CD4-positive, alpha-beta memory T cell (primary cell): ENCODE data around the gene SHISA9. TPM values are rescaled to one million over a fixed set of nuclear protein-coding genes. Genes with fewer than 3 reads are reported as not detected.

ENCODE experiments used
- CTCF ChIA-PET: fragments of 350-600 bp; sonication (Branson Sonifier 250); formaldehyde crosslinking; loops from one replicate; lab custom pipeline; 2021; ENCODE audit warnings: inconsistent platforms; ENCODE audit not compliant: partially characterized antibody; lab: Charles Lee
- POLR2A ChIA-PET: fragments of 350-600 bp; sonication (Branson Sonifier 250); formaldehyde crosslinking; loops from one replicate; lab custom pipeline; 2021; ENCODE audit not compliant: partially characterized antibody; lab: Charles Lee
- DNase-seq, 5 donors: peaks; one replicate each; pipeline versions ENCODE4 v3.0.0 to v3.0.0-alpha.2; 2020 to 2022; ENCODE audit warnings: mixed read lengths in 1 of 5
- H3K27ac ChIP-seq: one replicate; pipeline ENCODE4 v1.7.0; 2013; ENCODE audit warnings: low read depth, low read length
- H3K27me3 ChIP-seq: 2 replicates; pipeline ENCODE4 v1.7.0; 2013; ENCODE audit warnings: mild to moderate bottlenecking, low read length, moderate library complexity; ENCODE audit not compliant: insufficient read depth
- H3K36me3 ChIP-seq: 2 replicates; pipeline ENCODE4 v1.7.0; 2013; ENCODE audit warnings: mild to moderate bottlenecking, low read length, moderate library complexity; ENCODE audit not compliant: insufficient read depth
- H3K4me1 ChIP-seq: 2 replicates; pipeline ENCODE4 v1.7.0; 2013; ENCODE audit warnings: mild to moderate bottlenecking, low read length, moderate library complexity; ENCODE audit not compliant: insufficient read depth
- H3K4me3 ChIP-seq, 2 donors: one replicate each; pipeline ENCODE4 v1.7.0; 2013; ENCODE audit warnings: low read length in 2 of 2, mild to moderate bottlenecking in 1 of 2
- H3K9me3 ChIP-seq, 2 donors: one replicate each; pipeline ENCODE4 v1.7.0; 2013; ENCODE audit warnings: low read length in 2 of 2, control low read depth in 1 of 2; ENCODE audit not compliant: control insufficient read depth in 1 of 2
- H3K27ac Mint-ChIP-seq, 7 donors: one replicate each; pipeline ENCODE4 v1.8.0; 2020 to 2021; ENCODE audit warnings: mixed read lengths in 7 of 7, mild to moderate bottlenecking in 6 of 7, inconsistent platforms in 3 of 7, moderate library complexity in 3 of 7
- H3K27me3 Mint-ChIP-seq, 2 donors: one replicate each; pipeline ENCODE4 v1.8.0; 2020 to 2021; ENCODE audit warnings: mixed read lengths in 2 of 2
- H3K36me3 Mint-ChIP-seq, 2 donors: one replicate each; pipeline ENCODE4 v1.8.0; 2020 to 2021; ENCODE audit warnings: mixed read lengths in 2 of 2, inconsistent platforms in 1 of 2, mild to moderate bottlenecking in 1 of 2
- H3K4me1 Mint-ChIP-seq, 4 donors: one replicate each; pipeline ENCODE4 v1.8.0; 2020 to 2021; ENCODE audit warnings: mixed read lengths in 4 of 4, mild to moderate bottlenecking in 1 of 4
- H3K4me3 Mint-ChIP-seq, 8 donors: one replicate each; pipeline ENCODE4 v1.8.0; 2020 to 2021; ENCODE audit warnings: mixed read lengths in 8 of 8, mild to moderate bottlenecking in 7 of 8, moderate library complexity in 6 of 8, inconsistent platforms in 3 of 8
- H3K9me3 Mint-ChIP-seq, 8 donors: one replicate each; pipeline ENCODE4 v1.8.0; 2020 to 2021; ENCODE audit warnings: mixed read lengths in 8 of 8, mild to moderate bottlenecking in 5 of 8, inconsistent platforms in 3 of 8, moderate library complexity in 1 of 8
- intact Hi-C: fragments of 100-400 bp; cut with micrococcal nuclease; formaldehyde crosslinking; loops from one replicate; pipeline ENCODE4 v1.15.1; 2023
- polyA plus RNA-seq, 2 donors: library from polyadenylated mRNA; unstranded; fragments of 300-500 nt; fragmentation: Illumina TruSeq; gene quantifications; one replicate each; pipeline ENCODE4 v1.2.3, GENCODE V29; 2021
- total RNA-seq, 2 experiments: library from RNA; stranded (reverse); gene quantifications; one replicate each; pipeline ENCODE4 v1.2.3, GENCODE V29; 2021

SHISA9 gene
- total and polyA plus RNA-seq, 4 experiments from 2014 or later: not detected

DNA sequence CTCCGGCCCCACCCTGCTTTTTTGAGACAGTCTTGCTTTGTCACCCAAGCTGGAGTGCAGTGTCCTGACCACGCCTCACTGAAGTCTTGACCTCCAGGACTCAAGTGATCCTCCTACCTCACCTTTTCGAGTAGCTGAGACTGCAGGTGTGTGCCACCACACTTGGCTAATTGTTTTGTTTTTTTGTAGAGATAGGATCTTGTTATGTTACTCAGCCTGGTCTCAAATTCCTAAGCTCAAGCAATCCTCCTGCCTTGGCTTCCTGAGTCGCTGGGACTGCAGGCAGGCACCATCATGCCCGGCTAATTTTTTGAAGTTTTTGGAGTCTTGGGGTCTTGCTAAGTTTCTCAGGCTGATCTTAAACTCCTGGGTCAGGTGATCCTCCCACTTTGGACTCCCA, 206.7 kb downstream of the SHISA9 start:
- no peak for DNase-seq
- H3K27me3 ChIP-seq: no peaks in the 10 kb centered on the region
- intact Hi-C loops: no loop called here
- Mint-ChIP-seq H3K4me1 (no peaks in the 10 kb centered on the region), H3K36me3 (no peaks in the 10 kb centered on the region), H3K27ac (no peak overlapping the region), H3K4me3 (no peak overlapping the region), H3K9me3 (peaks cover under 1 to 14% (median 7%) of the 10 kb centered on the region in 8 donors), H3K27me3 (peaks cover 0 to 2% of the 10 kb centered on the region in 2 donors)
- no peaks in the 10 kb centered on the region for H3K9me3 ChIP-seq
- CTCF ChIA-PET: no interaction called here
- no peak overlapping the region for H3K27ac ChIP-seq
- no peaks in the 10 kb centered on the region for H3K36me3 ChIP-seq
- H3K4me1 ChIP-seq: no peaks in the 10 kb centered on the region
- no peak overlapping the region for H3K4me3 ChIP-seq
- POLR2A ChIA-PET: no interaction called here

DNA sequence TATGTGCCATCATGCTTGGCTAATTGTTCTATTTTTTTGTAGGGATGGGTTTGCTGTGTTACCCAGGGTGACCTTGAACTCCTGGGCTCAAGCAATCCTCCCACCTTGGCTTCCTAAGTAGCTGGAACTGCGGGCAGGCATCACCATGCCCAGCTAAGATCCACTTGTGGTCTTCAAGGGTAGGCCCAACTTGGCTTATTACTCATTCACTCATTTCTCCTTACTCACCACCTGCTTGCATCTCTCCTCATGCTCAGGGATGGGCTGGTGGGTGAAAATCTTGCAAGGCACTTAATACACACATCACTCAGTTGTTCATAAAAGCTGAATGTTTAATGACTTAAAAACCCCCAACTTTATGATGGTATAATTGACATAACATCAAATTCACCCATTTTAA, 207.8 kb downstream of the SHISA9 start:
- H3K9me3 Mint-ChIP-seq: peaks cover 1 to 12% (median 6%) of the 10 kb centered on the region in 8 donors
- Histone ChIP-seq H3K27me3 (no peaks in the 10 kb centered on the region), H3K36me3 (no peaks in the 10 kb centered on the region), H3K9me3 (no peaks in the 10 kb centered on the region), H3K4me3 (no peak overlapping the region), H3K4me1 (no peaks in the 10 kb centered on the region), H3K27ac (no peak overlapping the region)
- POLR2A ChIA-PET: no interaction called here
- no peak for DNase-seq
- H3K36me3 Mint-ChIP-seq: no peaks in the 10 kb centered on the region
- CTCF ChIA-PET: no interaction called here
- H3K27me3 Mint-ChIP-seq: peaks cover 0 to 6% of the 10 kb centered on the region in 2 donors
- H3K4me1 Mint-ChIP-seq: no peaks in the 10 kb centered on the region
- no peak overlapping the region for H3K4me3 Mint-ChIP-seq
- intact Hi-C loops: no loop called here
- no peak overlapping the region for H3K27ac Mint-ChIP-seq

- no peak overlapping the region for H3K4me3 ChIP-seq
- H3K9me3 Mint-ChIP-seq: peaks cover 0 to 14% (median 7%) of the 10 kb centered on the region in 8 donors
Measured at GRCh38 chr16:13110124-13110796, 208.9 kb downstream of the SHISA9 start.

DNA sequence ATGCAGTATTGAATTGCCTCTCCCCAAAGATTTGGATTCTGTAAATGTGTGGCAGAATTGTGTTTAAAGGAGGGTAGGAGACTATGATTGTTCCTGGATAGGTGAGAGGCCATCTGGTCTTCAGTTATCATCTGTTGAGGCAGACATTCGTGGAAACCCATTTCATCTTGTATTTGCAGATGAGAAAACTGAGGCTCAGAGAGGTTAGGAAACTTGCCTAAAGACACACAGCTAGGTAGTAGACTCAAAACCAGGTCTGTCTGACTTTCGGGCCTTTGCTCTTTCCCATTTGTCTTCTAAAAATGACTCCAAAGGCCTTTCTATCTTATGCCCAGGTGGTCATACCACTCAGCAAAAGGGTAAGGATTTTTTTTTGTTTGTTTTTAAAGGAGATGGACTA, 210.3 kb downstream of the SHISA9 start:
- no peaks in the 10 kb centered on the region for H3K4me1 ChIP-seq
- peaks cover 0 to 13% (median 6%) of the 10 kb centered on the region in 8 donors for H3K9me3 Mint-ChIP-seq
- H3K27ac Mint-ChIP-seq: no peak overlapping the region
- H3K27me3 Mint-ChIP-seq: peaks cover 0 to 6% of the 10 kb centered on the region in 2 donors
- H3K4me3 ChIP-seq: no peak overlapping the region
- intact Hi-C loops: no loop called here
- no peaks in the 10 kb centered on the region for H3K36me3 Mint-ChIP-seq
- H3K27ac ChIP-seq: no peak overlapping the region
- H3K27me3 ChIP-seq: no peaks in the 10 kb centered on the region
- CTCF ChIA-PET: no interaction called here
- H3K4me3 Mint-ChIP-seq: no peak overlapping the region
- no peaks in the 10 kb centered on the region for H3K4me1 Mint-ChIP-seq
- DNase-seq: no peak
- POLR2A ChIA-PET: no interaction called here
- H3K9me3 ChIP-seq: no peaks in the 10 kb centered on the region
- no peaks in the 10 kb centered on the region for H3K36me3 ChIP-seq

More at GRCh38 chr16:13110124-13110796, 208.9 kb downstream of the SHISA9 start:
- no peak overlapping the region for H3K4me3 Mint-ChIP-seq
- DNase-seq: no peak
- H3K27ac ChIP-seq: no peak overlapping the region
- H3K27me3 Mint-ChIP-seq: peaks cover 0 to 6% of the 10 kb centered on the region in 2 donors
- ChIA-PET POLR2A (no interaction called here), CTCF (no interaction called here)
- no peaks in the 10 kb centered on the region for H3K36me3 Mint-ChIP-seq
- no peaks in the 10 kb centered on the region for H3K27me3 ChIP-seq
- no peaks in the 10 kb centered on the region for H3K4me1 Mint-ChIP-seq
- no peaks in the 10 kb centered on the region for H3K4me1 ChIP-seq
- H3K27ac Mint-ChIP-seq: no peak overlapping the region
- no peaks in the 10 kb centered on the region for H3K9me3 ChIP-seq
- intact Hi-C loops: no loop called here
- H3K36me3 ChIP-seq: no peaks in the 10 kb centered on the region

DNA sequence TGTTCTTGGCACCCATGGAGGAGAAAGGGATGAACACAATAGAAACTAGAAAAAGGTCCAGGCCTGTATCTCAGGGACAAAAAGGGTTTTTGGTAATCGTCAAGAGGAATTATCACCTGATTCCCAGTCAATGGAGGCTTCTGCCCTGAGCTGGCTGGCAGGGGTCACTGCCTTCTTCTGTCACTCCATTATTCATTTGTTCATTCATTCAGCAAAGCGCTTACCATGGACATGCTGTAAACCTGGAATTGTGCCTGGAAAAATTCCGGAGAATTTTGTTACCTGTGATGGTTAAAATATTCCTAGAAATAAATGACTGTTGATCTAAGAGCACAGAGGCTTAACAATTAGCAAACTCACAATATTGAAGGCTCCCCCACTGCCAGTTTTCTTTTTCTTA, 212.3 kb downstream of the SHISA9 start:
- H3K9me3 Mint-ChIP-seq: peaks cover 0 to 9% (median 5%) of the 10 kb centered on the region in 8 donors
- ChIA-PET CTCF (interaction anchor here (0.6 kb wide), 1 partner anchor 94 kb away, joined by 4 read pairs; no protein-coding TSS in a partner anchor), POLR2A (no interaction called here)
- peaks cover 0 to 6% of the 10 kb centered on the region in 2 donors for H3K27me3 Mint-ChIP-seq
- H3K4me3 ChIP-seq: no peak overlapping the region
- DNase-seq: no peak
- H3K9me3 ChIP-seq: no peaks in the 10 kb centered on the region
- no peaks in the 10 kb centered on the region for H3K36me3 Mint-ChIP-seq
- H3K4me1 Mint-ChIP-seq: no peaks in the 10 kb centered on the region
- no peaks in the 10 kb centered on the region for H3K4me1 ChIP-seq
- no peak overlapping the region for H3K27ac ChIP-seq
- intact Hi-C loops: no loop called here
- H3K27me3 ChIP-seq: no peaks in the 10 kb centered on the region
- H3K4me3 Mint-ChIP-seq: no peak overlapping the region
- H3K36me3 ChIP-seq: no peaks in the 10 kb centered on the region
- H3K27ac Mint-ChIP-seq: no peak overlapping the region

DNA sequence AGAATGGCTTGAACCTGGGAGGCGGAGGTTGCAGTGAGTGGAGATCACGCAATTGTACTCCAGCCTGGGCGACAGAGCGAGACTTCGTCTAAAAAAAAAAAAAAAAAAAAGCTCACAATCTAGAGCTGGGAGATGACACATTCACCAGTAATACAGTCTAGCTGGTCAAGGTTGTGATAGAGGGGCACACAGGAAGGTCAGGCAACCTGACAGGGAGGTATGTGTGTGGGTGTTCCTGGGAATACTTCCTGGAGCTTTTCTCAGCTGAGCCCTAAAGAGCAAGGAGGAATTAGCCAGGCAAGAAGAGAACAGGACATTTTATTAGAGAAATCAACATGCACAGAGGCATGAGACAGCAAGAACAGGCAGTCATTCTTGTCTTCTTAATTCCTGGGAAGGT, 216.7 kb downstream of the SHISA9 start:
- ChIA-PET CTCF (no interaction called here), POLR2A (no interaction called here)
- H3K27ac ChIP-seq: no peak overlapping the region
- H3K36me3 ChIP-seq: no peaks in the 10 kb centered on the region
- no peaks in the 10 kb centered on the region for H3K4me1 ChIP-seq
- intact Hi-C loops: no loop called here
- Mint-ChIP-seq H3K27ac (no peak overlapping the region), H3K9me3 (peaks cover 0 to 8% (median 3%) of the 10 kb centered on the region in 8 donors), H3K27me3 (peaks cover 0 to 4% of the 10 kb centered on the region in 2 donors), H3K36me3 (no peaks in the 10 kb centered on the region), H3K4me3 (no peak overlapping the region), H3K4me1 (no peaks in the 10 kb centered on the region)
- H3K9me3 ChIP-seq: no peaks in the 10 kb centered on the region
- no peak for DNase-seq
- no peaks in the 10 kb centered on the region for H3K27me3 ChIP-seq
- H3K4me3 ChIP-seq: no peak overlapping the region

- no peaks in the 10 kb centered on the region for H3K9me3 ChIP-seq
- Mint-ChIP-seq H3K9me3 (peaks cover 0 to 8% (median 3%) of the 10 kb centered on the region in 8 donors), H3K27ac (no peak overlapping the region), H3K4me3 (no peak overlapping the region), H3K36me3 (no peaks in the 10 kb centered on the region), H3K27me3 (no peaks in the 10 kb centered on the region), H3K4me1 (no peaks in the 10 kb centered on the region)
- CTCF ChIA-PET: no interaction called here
- H3K4me3 ChIP-seq: no peak overlapping the region
- no peaks in the 10 kb centered on the region for H3K27me3 ChIP-seq
- intact Hi-C loops: no loop called here
- H3K4me1 ChIP-seq: no peaks in the 10 kb centered on the region
- DNase-seq: no peak
- no peaks in the 10 kb centered on the region for H3K36me3 ChIP-seq
- POLR2A ChIA-PET: no interaction called here
- H3K27ac ChIP-seq: no peak overlapping the region
Measured at GRCh38 chr16:13120091-13120490, 218.7 kb downstream of the SHISA9 start.
